CD14-positive monocyte (primary cell): ENCODE data around the gene PHKA2. TPM values are rescaled to one million over a fixed set of nuclear protein-coding genes. Genes with fewer than 3 reads are reported as not detected.

Experiments used
- DNase-seq, 3 donors: peaks; one replicate each; pipeline ENCODE4 v3.0.0-alpha.2; 2011 to 2022
- H2AFZ ChIP-seq: 2 replicates; pipeline ENCODE4 v1.6.0; 2012; ENCODE audit warnings: mild to moderate bottlenecking, low read depth, low read length, inconsistent platforms; ENCODE audit not compliant: insufficient read depth, poor library complexity, severe bottlenecking
- H3K27ac ChIP-seq, 2 donors: 1 replicate in 1 of 2; 2 replicates in 1 of 2; pipeline ENCODE4 v1.5.1; 2012 to 2013; ENCODE audit warnings: low read length in 2 of 2, control low read depth in 1 of 2, inconsistent platforms in 1 of 2, low read depth in 1 of 2, mild to moderate bottlenecking in 1 of 2
- H3K27me3 ChIP-seq, 2 donors: one replicate each; pipeline versions ENCODE4 v1.6.0 to v1.6.1; 2011 to 2013; ENCODE audit warnings: low read length in 2 of 2; ENCODE audit not compliant: control insufficient read depth in 2 of 2, insufficient read depth in 2 of 2
- H3K36me3 ChIP-seq, 2 donors: replicated peaks in 1 of 2; 1 replicate in 1 of 2; 2 replicates in 1 of 2; pipeline versions ENCODE4 v1.5.1 to v1.6.1; 2012 to 2013; ENCODE audit warnings: low read length in 2 of 2, control low read depth in 1 of 2, inconsistent platforms in 1 of 2, mild to moderate bottlenecking in 1 of 2; ENCODE audit not compliant: insufficient read depth in 2 of 2, control insufficient read depth in 1 of 2
- H3K4me1 ChIP-seq, 2 donors: 1 replicate in 1 of 2; 2 replicates in 1 of 2; pipeline versions ENCODE4 v1.5.1 to v1.6.1; 2012 to 2013; ENCODE audit warnings: low read length in 2 of 2, control low read depth in 1 of 2, inconsistent platforms in 1 of 2, mild to moderate bottlenecking in 1 of 2, moderate library complexity in 1 of 2; ENCODE audit not compliant: insufficient read depth in 2 of 2, control insufficient read depth in 1 of 2
- H3K4me2 ChIP-seq: replicated peaks from 2 replicates; pipeline ENCODE3; 2012; ENCODE audit warnings: low read length, moderate library complexity, mild to moderate bottlenecking; ENCODE audit not compliant: poor library complexity, severe bottlenecking; ENCODE audit errors: extremely low read depth
- H3K4me3 ChIP-seq, 3 experiments: fragments of 200-600 bp in 1 of 3; sonication (generic) in 1 of 3; replicated peaks in 1 of 3; 1 replicate in 2 of 3; 2 replicates in 1 of 3; pipeline ENCODE4 v1.5.1; 2011 to 2013; ENCODE audit warnings: low read length in 3 of 3, mild to moderate bottlenecking in 3 of 3, control low read depth in 2 of 3, low read depth in 2 of 3, inconsistent platforms in 1 of 3, moderate library complexity in 1 of 3
- H3K79me2 ChIP-seq: 2 replicates; pipeline ENCODE4 v1.6.0; 2012; ENCODE audit warnings: mild to moderate bottlenecking, control low read depth, inconsistent platforms, low read length, moderate library complexity; ENCODE audit not compliant: insufficient read depth
- H3K9ac ChIP-seq: 2 replicates; pipeline ENCODE4 v1.6.0; 2017; ENCODE audit warnings: low read length, mild to moderate bottlenecking; ENCODE audit not compliant: insufficient read depth, poor library complexity, severe bottlenecking
- H3K9me3 ChIP-seq, 2 donors: replicated peaks in 1 of 2; 1 replicate in 1 of 2; 2 replicates in 1 of 2; pipeline versions ENCODE4 v1.5.1 to v1.6.1; 2012 to 2013; ENCODE audit warnings: low read length in 2 of 2, control low read depth in 1 of 2; ENCODE audit not compliant: control insufficient read depth in 1 of 2, insufficient read depth in 1 of 2
- H4K20me1 ChIP-seq: 2 replicates; pipeline ENCODE4 v1.6.0; 2012; ENCODE audit warnings: mild to moderate bottlenecking, low read length, control low read depth, moderate library complexity; ENCODE audit not compliant: insufficient read depth
- H3K27ac Mint-ChIP-seq, 7 donors: one replicate each; pipeline ENCODE4 v1.8.0; 2020; ENCODE audit warnings: mild to moderate bottlenecking in 7 of 7, mixed read lengths in 7 of 7, moderate library complexity in 6 of 7, inconsistent platforms in 2 of 7
- H3K27me3 Mint-ChIP-seq, 3 donors: one replicate each; pipeline ENCODE4 v1.8.0; 2021 to 2022; ENCODE audit warnings: low read depth in 3 of 3, mild to moderate bottlenecking in 3 of 3, mixed read lengths in 3 of 3, moderate library complexity in 3 of 3, inconsistent platforms in 1 of 3
- H3K36me3 Mint-ChIP-seq, 2 donors: one replicate each; pipeline ENCODE4 v1.8.0; 2020; ENCODE audit warnings: mixed read lengths in 2 of 2, inconsistent platforms in 1 of 2, mild to moderate bottlenecking in 1 of 2
- H3K4me1 Mint-ChIP-seq: one replicate; pipeline ENCODE4 v1.8.0; 2020; ENCODE audit warnings: mild to moderate bottlenecking, mixed read lengths
- H3K4me3 Mint-ChIP-seq, 2 donors: one replicate each; pipeline ENCODE4 v1.8.0; 2020; ENCODE audit warnings: mild to moderate bottlenecking in 2 of 2, mixed read lengths in 2 of 2, moderate library complexity in 1 of 2
- H3K9me3 Mint-ChIP-seq, 7 donors: one replicate each; pipeline ENCODE4 v1.8.0; 2020 to 2022; ENCODE audit warnings: mixed read lengths in 7 of 7, mild to moderate bottlenecking in 6 of 7, moderate library complexity in 6 of 7, inconsistent platforms in 2 of 7
- CTCF ChIP-seq: fragments of 200-600 bp; IDR thresholded peaks from one replicate; pipeline ENCODE4 v1.8.0; 2022; ENCODE audit warnings: antibody characterized with exemption, mild to moderate bottlenecking
- WGBS: methylation state at CpG from one replicate; pipeline ENCODE4 v1.1.5; 2013; ENCODE audit warnings: missing lambda C conversion rate; ENCODE audit not compliant: insufficient coverage; 5-methylcytosine and 5-hydroxymethylcytosine counted together
- intact Hi-C, 2 donors: fragments of 100-400 bp; cut with micrococcal nuclease; formaldehyde crosslinking; loops; one replicate each; pipeline versions ENCODE4 v1.15.0 to v1.15.1; 2023
- polyA plus RNA-seq, 3 donors: library from polyadenylated mRNA; depleted of rRNA in 1 of 3; unstranded in 2 of 3; stranded (reverse) in 1 of 3; fragments of 300-500 nt in 2 of 3; fragments of >200 nt in 1 of 3; fragmentation: Illumina TruSeq in 2 of 3; gene quantifications; 1 replicate in 2 of 3; 2 replicates in 1 of 3; pipeline ENCODE4 v1.2.3, GENCODE V29; 2012 to 2021

PHKA2 gene
- polyA plus RNA-seq, 3 donors: 8.7 to 63.3 (median 9.1) TPM

GRCh38 chrX:18998653-18999052 lies 14.7 kb upstream of the PHKA2 start:
- H3K27me3 Mint-ChIP-seq: peaks cover 0 to 10% (median 0%) of the 10 kb centered on the region in 3 donors
- no peaks in the 10 kb centered on the region for H3K4me1 Mint-ChIP-seq
- H3K4me3 Mint-ChIP-seq: no peak overlapping the region
- Histone ChIP-seq H3K4me3 (no peak overlapping the region), H3K9me3 (no peaks in the 10 kb centered on the region), H3K9ac (no peak overlapping the region), H3K4me2 (no peak overlapping the region), H4K20me1 (no peaks in the 10 kb centered on the region), H3K36me3 (no peaks in the 10 kb centered on the region), H3K27ac (no peak overlapping the region), H2AFZ (no peak overlapping the region), H3K27me3 (no peaks in the 10 kb centered on the region), H3K4me1 (no peaks in the 10 kb centered on the region), H3K79me2 (no peaks in the 10 kb centered on the region)
- no CpG with 5 or more reads among the region's 1 CpG for WGBS
- no peak for DNase-seq
- no peak for TF ChIP-seq CTCF
- peaks cover 0 to 1% (median 0%) of the 10 kb centered on the region in 7 donors for H3K9me3 Mint-ChIP-seq
- no peaks in the 10 kb centered on the region for H3K36me3 Mint-ChIP-seq
- intact Hi-C loops: no loop called here
- H3K27ac Mint-ChIP-seq: no peak overlapping the region

DNA sequence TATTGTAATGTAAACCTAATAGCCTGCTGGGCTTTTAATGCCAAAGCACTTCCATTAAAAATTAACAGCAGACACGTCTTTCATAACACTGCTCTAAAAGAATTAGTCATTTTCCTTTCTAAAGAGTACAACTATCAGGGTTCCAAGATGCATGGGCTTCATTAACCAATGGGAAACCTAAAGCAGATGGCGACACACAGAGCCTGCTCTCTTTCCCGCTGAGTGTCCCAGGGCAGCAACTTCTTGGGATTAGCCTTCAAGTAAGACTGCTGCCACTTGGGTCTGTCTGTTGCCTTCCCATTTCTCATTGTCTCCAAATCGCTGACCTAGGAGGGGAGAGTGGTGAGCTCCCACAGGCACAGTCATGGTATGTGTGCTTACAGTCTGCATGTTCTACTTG lies 14.0 kb upstream of the PHKA2 start:
- Histone ChIP-seq H3K79me2 (no peaks in the 10 kb centered on the region), H3K9me3 (no peaks in the 10 kb centered on the region), H3K4me1 (no peaks in the 10 kb centered on the region), H3K27ac (no peak overlapping the region), H3K9ac (no peak overlapping the region), H3K36me3 (no peaks in the 10 kb centered on the region), H3K4me3 (no peak overlapping the region), H2AFZ (no peak overlapping the region), H3K27me3 (no peaks in the 10 kb centered on the region), H3K4me2 (no peak overlapping the region), H4K20me1 (no peaks in the 10 kb centered on the region)
- Mint-ChIP-seq H3K4me1 (no peaks in the 10 kb centered on the region), H3K4me3 (no peak overlapping the region), H3K36me3 (no peaks in the 10 kb centered on the region), H3K9me3 (peaks cover 0 to 1% (median 0%) of the 10 kb centered on the region in 7 donors), H3K27ac (no peak overlapping the region), H3K27me3 (peaks cover 0 to 10% (median 0%) of the 10 kb centered on the region in 3 donors)
- intact Hi-C loops: no loop called here
- no peak for DNase-seq
- WGBS: 90% methylated on average over 2 of the region's 4 CpGs
- TF ChIP-seq CTCF: no peak
